Hippocampal formation (tissue), 2 donors: ENCODE results near the gene KLHL14.
"Not testable (repeated sequence)": the region's sequence is repeated elsewhere in the genome, so short reads cannot be mapped to it uniquely, and the experiment has no call there.

Source experiments
- DNase-seq, 2 donors: peaks; one replicate each; lab custom pipeline; 2025; lab: John Stamatoyannopoulos, UW

Gene KLHL14

DNA sequence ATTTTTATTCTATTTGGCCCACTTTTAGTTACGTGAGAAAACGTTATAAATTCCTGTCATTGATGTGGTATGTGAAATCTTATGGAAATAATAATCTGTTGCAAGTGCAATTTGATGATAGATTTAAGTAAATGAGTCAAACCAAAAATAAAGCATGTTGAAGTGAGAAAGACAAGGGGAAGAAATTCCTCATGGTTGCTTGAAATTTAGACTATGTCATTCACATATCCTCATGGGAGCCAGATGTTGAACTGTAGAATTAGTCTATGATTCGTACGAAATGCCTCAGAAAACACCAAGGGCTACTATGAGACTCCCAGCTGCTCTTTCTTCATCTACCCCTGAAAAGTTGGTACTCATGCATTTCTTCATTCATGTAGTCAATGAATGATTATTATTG is 55.7 kb downstream of the KLHL14 start:
- no peak for DNase-seq

DNA sequence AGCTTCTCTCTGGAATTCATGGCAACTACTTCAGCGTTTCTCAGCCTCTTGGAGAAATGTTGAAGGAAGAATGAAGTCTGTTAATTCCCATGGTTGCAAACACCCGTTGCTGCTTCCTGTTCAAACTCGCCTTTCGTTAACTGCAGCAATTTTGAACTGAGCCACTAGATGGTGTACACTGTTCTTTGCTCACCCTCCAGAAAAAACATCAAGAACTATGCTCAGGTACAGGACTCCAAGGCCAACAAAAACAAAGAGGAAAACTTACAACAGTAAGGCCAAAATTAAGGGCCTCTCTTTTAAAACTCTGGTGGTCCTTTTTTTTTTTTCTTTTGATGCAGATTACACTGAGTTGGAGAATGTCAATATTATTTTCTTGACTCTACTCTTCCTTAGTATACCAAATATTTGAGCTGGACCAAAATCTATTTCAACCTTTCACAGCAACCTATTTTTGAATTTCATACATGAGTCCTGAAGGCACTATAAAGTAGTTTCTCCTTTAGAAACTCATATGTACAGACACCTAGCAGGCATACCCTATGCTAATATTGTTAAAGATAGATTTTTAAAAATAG is 58.2 kb downstream of the KLHL14 start:
- DNase-seq = peak; percentile 10 to 88

DNA sequence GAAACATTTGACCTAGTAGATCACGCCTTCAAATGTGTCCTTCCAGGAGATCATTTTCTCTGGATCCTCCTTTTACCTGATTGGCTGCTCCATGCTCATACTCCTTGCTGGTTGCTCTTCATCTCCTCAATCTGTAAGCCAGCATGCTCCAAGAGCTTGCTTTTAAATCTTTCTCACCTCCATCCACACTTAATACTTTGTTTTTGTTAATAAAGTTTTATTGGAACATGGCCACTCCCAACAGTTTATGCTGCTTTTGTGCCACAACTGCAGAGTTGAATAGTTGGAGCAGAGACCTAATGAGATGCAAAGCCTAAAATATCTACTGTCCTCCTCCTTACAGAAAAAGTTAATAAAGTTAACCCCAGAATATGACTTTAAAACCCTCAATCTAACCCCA is 60.0 kb downstream of the KLHL14 start:
- DNase-seq = no peak

DNA sequence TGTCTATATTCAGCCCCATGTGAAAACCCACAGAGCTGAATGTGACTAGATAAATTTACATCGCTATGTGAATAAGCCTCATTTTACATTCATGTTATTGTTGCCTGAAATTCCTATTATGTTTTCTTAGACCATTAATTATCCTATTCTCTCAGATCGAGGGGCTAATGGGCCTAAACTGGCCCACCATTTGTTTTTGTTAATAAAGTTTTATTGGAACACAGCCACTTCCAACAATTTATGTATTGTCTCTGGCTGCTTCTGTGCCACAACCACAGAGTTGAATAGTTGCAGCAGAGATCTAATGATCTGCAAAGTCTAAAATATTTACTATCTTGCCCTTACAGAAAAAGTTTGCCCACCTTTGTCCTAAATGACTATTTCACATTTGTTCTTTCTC is 61.0 kb downstream of the KLHL14 start:
- no peak for DNase-seq

DNA sequence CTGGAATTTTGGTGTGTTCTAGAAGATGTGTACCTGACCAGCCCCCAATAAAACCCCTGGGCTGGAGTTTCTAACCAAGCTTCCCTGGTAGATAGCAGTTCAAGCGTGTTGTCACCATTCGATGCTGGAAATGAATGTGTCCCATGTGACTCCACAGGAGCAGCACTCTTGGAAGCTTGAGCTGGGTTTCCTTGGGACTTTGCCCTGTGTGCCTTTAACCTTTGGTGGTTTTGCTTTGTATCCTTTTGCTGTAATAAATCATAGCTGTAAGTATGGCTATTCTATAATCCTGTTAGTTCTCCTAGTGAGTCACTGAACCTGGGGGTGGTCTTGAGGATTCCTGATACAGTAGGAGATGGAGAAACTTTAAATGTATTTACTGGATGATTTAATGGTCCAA is 65.2 kb downstream of the KLHL14 start:
- no peak for DNase-seq

GRCh38 chr18:32707147-32707546 is 65.7 kb downstream of the KLHL14 start:
- DNase-seq = no peak

DNA sequence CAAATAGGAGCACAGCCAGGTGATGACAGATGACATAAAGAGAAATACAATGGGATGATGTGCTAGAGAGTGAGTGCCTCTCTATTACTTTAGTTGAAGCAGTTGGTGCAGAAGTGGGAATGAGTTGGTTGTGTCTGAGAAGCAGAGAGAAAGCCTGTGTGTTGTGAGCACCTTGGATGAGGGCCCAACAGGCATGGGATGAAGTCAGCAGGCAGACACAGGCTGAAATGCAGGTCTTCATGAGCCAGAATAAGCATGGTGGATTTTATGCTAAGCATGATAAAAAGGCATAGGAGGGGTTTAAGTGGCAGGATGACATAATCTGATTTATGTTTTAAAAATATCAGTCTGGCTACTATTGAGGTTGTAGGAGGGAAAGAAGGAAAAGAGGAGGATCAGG is 71.5 kb downstream of the KLHL14 start:
- no peak for DNase-seq

- no peak for DNase-seq
Observed at GRCh38 chr18:32698153-32698552, 74.7 kb downstream of the KLHL14 start.

- DNase-seq = no peak
Observed at GRCh38 chr18:32696376-32696775, 76.4 kb downstream of the KLHL14 start.

- DNase-seq = no peak
Observed at GRCh38 chr18:32695534-32695933, 77.3 kb downstream of the KLHL14 start.

DNA sequence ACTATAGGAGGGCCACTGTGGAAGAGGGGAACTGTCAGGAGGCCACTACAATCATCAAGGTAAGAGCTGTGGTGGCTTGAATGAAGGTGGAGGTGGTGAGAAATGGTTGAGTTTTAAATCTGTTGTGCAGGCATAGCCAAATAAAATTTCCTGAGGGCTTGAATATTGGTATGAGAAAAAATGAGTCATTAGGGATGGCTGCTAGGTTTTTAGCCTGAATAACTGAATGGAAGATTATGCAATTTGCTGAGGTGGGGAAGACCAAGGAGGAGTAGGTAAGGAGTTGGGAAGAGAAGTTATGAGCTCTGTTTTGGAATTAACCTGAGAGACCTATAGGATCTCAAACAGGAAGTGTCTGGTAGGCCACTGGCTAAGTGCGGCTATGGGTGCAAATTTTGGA is 84.0 kb downstream of the KLHL14 start:
- no peak for DNase-seq

DNA sequence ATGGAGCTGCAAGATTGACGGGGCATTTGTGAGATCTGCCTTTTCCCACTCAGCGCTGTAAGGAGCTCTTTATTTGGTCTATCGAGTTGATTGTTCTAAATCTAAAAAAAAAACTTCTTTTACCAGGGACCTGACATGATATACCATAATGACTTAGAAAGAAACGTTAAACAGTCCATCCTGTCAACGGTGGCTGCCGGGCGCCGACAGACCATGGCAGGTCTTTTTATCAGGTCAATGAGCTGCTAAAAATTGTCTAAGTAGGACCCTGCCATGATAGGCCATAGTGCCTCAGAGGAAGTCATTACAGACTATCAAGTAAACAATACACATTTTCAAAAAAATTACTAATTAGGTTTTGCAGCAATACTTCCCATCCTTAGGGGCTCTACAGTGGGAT is 87.9 kb downstream of the KLHL14 start:
- no peak for DNase-seq

GRCh38 chr18:32684096-32684495 is 88.7 kb downstream of the KLHL14 start:
- DNase-seq = no peak

DNA sequence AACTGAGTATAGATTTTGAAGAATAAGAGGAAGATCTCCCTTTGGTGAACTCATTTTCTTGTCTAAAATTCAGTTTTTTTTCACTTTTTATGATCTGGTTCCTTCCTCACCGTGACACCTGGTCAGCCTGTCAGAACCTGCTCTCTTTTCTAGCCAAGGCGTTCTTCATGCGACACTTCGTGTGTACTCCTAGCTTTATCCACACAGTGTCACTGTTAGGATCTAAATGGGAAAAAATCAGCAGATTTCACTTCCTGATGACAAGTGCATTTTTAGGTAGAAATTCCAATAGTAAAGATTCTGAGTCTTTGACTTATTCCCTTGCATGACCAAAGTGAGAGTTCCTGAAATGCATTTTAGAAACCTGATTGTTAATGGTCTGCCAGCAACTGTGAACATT is 89.8 kb downstream of the KLHL14 start:
- DNase-seq = no peak

- no peak for DNase-seq
Observed at GRCh38 chr18:32677578-32677977, 95.2 kb downstream of the KLHL14 start.

GRCh38 chr18:32674491-32674890 is 98.3 kb downstream of the KLHL14 start:
- DNase-seq = no peak

- no peak for DNase-seq
Observed at GRCh38 chr18:32672398-32672797, 100.4 kb downstream of the KLHL14 start.

GRCh38 chr18:32670727-32671126 is 102.1 kb downstream of the KLHL14 start:
- no peak for DNase-seq

DNA sequence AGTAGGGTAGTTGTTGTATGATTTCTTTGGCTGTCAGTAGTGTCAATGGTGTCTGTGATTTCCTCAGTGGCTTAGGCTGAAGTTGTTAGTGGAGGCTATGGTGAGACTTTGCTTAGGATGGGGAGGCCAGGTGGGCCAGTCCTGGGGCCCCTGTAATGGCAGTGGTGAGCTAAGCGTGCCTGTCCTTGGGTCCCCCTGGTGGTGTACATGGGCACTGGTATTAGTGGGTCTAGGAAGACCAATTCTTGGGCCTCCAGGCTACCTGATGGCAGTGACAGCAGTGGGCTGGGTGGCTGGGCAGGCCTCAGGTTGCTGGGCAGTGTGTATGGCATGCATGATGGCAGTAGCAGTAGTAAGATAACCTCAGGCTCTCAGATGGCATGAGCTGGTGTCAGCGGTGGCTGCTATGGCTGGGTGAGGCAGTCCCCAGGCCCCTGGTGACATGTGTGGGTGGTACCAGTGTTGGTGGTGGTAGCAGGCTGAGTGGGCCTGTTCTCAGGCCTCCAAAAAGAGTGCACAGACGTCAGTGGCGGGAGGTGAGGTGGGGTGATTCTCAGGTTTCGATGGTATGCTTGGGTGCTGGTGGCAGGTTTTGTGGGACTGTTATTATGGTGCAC is 103.2 kb downstream of the KLHL14 start:
- DNase-seq = no peak

- DNase-seq = no peak
Observed at GRCh38 chr18:32668956-32669355, 103.9 kb downstream of the KLHL14 start.

DNA sequence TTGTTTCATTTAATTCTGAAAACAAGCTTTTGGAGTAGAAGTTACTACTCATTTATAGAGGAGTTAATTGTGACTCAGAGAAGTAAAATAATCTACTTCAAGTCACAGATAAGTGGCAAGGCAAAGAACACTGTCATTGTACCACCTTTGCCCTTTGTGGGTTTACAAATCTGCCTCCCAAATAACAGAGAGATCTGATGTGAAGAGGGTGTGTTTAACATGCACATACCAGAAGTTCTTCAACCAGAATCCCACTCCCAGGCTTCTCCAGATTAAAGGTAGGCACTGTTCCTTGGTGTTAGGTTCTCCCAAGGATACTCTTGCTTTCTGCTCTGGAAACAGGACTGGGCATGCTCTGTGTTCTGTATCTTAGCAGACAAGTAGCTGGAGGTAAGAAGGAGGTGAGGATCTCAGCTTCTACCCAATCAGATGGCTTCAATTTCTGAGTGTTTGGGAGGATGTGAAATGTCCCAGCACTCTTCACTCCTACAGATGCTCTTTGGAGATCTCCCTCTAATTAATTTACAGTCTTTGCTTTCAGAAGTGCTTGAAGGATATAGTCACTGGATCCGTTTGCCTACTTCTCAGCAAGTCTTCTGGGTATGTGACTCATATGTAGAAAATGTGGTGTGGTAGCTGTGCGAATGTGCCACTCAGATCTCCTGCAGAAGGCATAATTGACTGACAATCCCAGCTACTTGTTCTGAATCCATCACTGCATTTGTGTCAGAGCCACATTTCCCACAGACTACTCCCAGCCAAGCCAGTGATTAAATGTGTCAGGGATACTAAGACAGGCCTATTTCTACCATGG is 111.1 kb downstream of the KLHL14 start:
- DNase-seq = no peak

- not testable (repeated sequence) for DNase-seq
Observed at GRCh38 chr18:32654507-32654906, 118.3 kb downstream of the KLHL14 start.

- not testable (repeated sequence) for DNase-seq
Observed at GRCh38 chr18:32637659-32638058, 135.2 kb downstream of the KLHL14 start.
